HG03378 (cell line): ENCODE results near the gene CEMIP.

Source experiments
- ATAC-seq: cut with Tn5 transposase; IDR thresholded peaks from one replicate; pipeline ENCODE4 v1.9.1; 2021; ENCODE audit warnings: mild to moderate bottlenecking, moderate library complexity; ENCODE audit not compliant: unreplicated experiment

The CEMIP gene

GRCh38 chr15:80998251-80998650 is 219.1 kb downstream of the CEMIP start:
- no peak for ATAC-seq

GRCh38 chr15:80999623-81000036 is 220.5 kb downstream of the CEMIP start:
- ATAC-seq: peak; percentile 37

- no peak for ATAC-seq
These were observed 221.0 kb downstream of the CEMIP start for GRCh38 chr15:81000144-81000623.

GRCh38 chr15:81000624-81001151 is 221.5 kb downstream of the CEMIP start, which contains the start of gene TLNRD1:
TLNRD1 (plus strand) TSS chr15:81000923; CDS start chr15:81002272, 1,349 bp downstream.
- ATAC-seq: peak; percentile 48
